GM12878 (cell line): ENCODE results near the gene DLG2. TPM values are rescaled to one million over a fixed set of nuclear protein-coding genes. Genes with fewer than 3 reads are reported as not detected.

Experiments
- ATAC-seq: fragments of 200-7000 bp; cut with Tn5 transposase; 3 replicates; pipeline ENCODE4 v1.9.1; 2020; ENCODE audit warnings: mild to moderate bottlenecking, moderate library complexity
- BruUV-seq: library from RNA; stranded (reverse); fragments of 400-500 nt; replicated peaks from 2 replicates; lab custom pipeline; 2021; lab: Mats Ljungman, UMichigan
- CTCF ChIA-PET: fragments of 300-600 bp; sonication (Branson Sonifier 250); formaldehyde crosslinking; extraction: SDS; loops from one replicate; lab custom pipeline; 2021; ENCODE audit warnings: inconsistent platforms; lab: Yijun Ruan, JAX
- POLR2A ChIA-PET: fragments of 350-600 bp; formaldehyde crosslinking; extraction: SDS; loops from one replicate; lab custom pipeline; 2021; ENCODE audit warnings: inconsistent platforms; lab: Charles Lee
- RAD21 ChIA-PET: fragments of 300-600 bp; sonication (Branson Sonifier 250); formaldehyde crosslinking; loops from one replicate; lab custom pipeline; 2023; ENCODE audit warnings: antibody characterized with exemption; ENCODE audit not compliant: unreplicated experiment; lab: Charles Lee
- SMC1A ChIA-PET: fragments of 300-600 bp; sonication (Branson Sonifier 250); formaldehyde crosslinking; loops from one replicate; lab custom pipeline; 2023; ENCODE audit not compliant: unreplicated experiment, uncharacterized antibody; lab: Charles Lee
- DNase-seq: peaks from one replicate; pipeline ENCODE4 v3.0.0-alpha.2; 2011; ENCODE audit warnings: low read depth, low spot score
- FAIRE-seq: peaks from 3 replicates; lab custom pipeline; 2011; peaks lifted over from hg19 to GRCh38; lab: Jason Lieb, UNC
- H2AFZ ChIP-seq: 2 replicates; pipeline ENCODE4 v1.6.0; 2011; ENCODE audit warnings: low read depth, low read length, control low read depth; ENCODE audit not compliant: control insufficient read depth
- H3K27ac ChIP-seq: 2 replicates; pipeline ENCODE4 v1.5.1; 2011; ENCODE audit warnings: control low read depth; ENCODE audit not compliant: control insufficient read depth, insufficient read depth
- H3K27me3 ChIP-seq, 2 experiments: replicated peaks in 1 of 2; 2 replicates each; pipeline versions ENCODE4 v1.6.0 to v1.6.1; 2011; ENCODE audit warnings: low read length in 1 of 2; ENCODE audit not compliant: control insufficient read depth in 2 of 2, insufficient read depth in 2 of 2
- H3K36me3 ChIP-seq, 2 experiments: 2 replicates each; pipeline ENCODE4 v1.5.1; 2011; ENCODE audit warnings: low read length in 1 of 2; ENCODE audit not compliant: control insufficient read depth in 2 of 2, insufficient read depth in 2 of 2
- H3K4me1 ChIP-seq: 2 replicates; pipeline ENCODE4 v1.6.1; 2011; ENCODE audit warnings: mild to moderate bottlenecking, low read length, moderate library complexity, mixed read lengths; ENCODE audit not compliant: control insufficient read depth, insufficient read depth
- H3K4me2 ChIP-seq: 2 replicates; pipeline ENCODE4 v1.6.0; 2011; ENCODE audit warnings: control low read depth; ENCODE audit not compliant: control insufficient read depth, insufficient read depth
- H3K4me3 ChIP-seq: fragments of 200-600 bp; sonication (generic); 2 replicates; pipeline ENCODE4 v1.5.1; 2016
- H3K79me2 ChIP-seq: 2 replicates; pipeline ENCODE4 v1.6.0; 2011; ENCODE audit warnings: low read length; ENCODE audit not compliant: control insufficient read depth, insufficient read depth
- H3K9ac ChIP-seq: 2 replicates; pipeline ENCODE4 v1.8.0; 2011; ENCODE audit warnings: low read length, control low read depth, mixed read lengths; ENCODE audit not compliant: control insufficient read depth, insufficient read depth
- H3K9me3 ChIP-seq: replicated peaks from 3 replicates; pipeline ENCODE4 v1.5.1; 2011; ENCODE audit warnings: mild to moderate bottlenecking, low read length; ENCODE audit not compliant: control insufficient read depth, insufficient read depth
- H4K20me1 ChIP-seq: 2 replicates; pipeline ENCODE4 v1.6.0; 2011; ENCODE audit not compliant: control insufficient read depth, insufficient read depth
- CBX5 ChIP-seq: sonication (generic); IDR thresholded peaks from 2 replicates; pipeline ENCODE4 v1.6.1; 2016; ENCODE audit warnings: low read depth, moderate library complexity, mild to moderate bottlenecking, inconsistent platforms
- CHD1 ChIP-seq: IDR thresholded peaks from 2 replicates; pipeline ENCODE4 v1.6.1; 2012; ENCODE audit warnings: low read depth, low read length, improper control_type of control experiment
- ELK1 ChIP-seq: IDR thresholded peaks from 2 replicates; pipeline ENCODE4 v1.6.1; 2012; ENCODE audit warnings: low read depth, low read length, improper control_type of control experiment
- MXI1 ChIP-seq: fragments of 150-350 bp; IDR thresholded peaks from 2 replicates; pipeline ENCODE4 v1.6.1; 2011; ENCODE audit warnings: low read depth, mild to moderate bottlenecking, inconsistent platforms, low read length, improper control_type of control experiment
- NBN ChIP-seq: fragments of 450-650 bp; IDR thresholded peaks from 2 replicates; pipeline ENCODE4 v1.6.1; 2016
- SIX5 ChIP-seq: IDR thresholded peaks from 2 replicates; pipeline ENCODE4 v1.6.1; 2011; ENCODE audit warnings: mild to moderate bottlenecking, low read depth, low read length, moderate library complexity; ENCODE audit not compliant: severe bottlenecking
- TCF12 ChIP-seq: IDR thresholded peaks from 2 replicates; pipeline ENCODE4 v1.6.1; 2011; ENCODE audit warnings: low read depth, mild to moderate bottlenecking, low read length
- WRNIP1 ChIP-seq: IDR thresholded peaks from 2 replicates; pipeline ENCODE4 v1.6.1; 2011; ENCODE audit warnings: low read depth, low read length, improper control_type of control experiment, borderline replicate concordance
- ZBTB33 ChIP-seq: fragments of 450-650 bp; IDR thresholded peaks from 2 replicates; pipeline ENCODE4 v1.6.1; 2017; ENCODE audit warnings: mild to moderate bottlenecking
- ZNF384 ChIP-seq: IDR thresholded peaks from 2 replicates; pipeline ENCODE4 v1.6.1; 2012; ENCODE audit warnings: low read depth, mild to moderate bottlenecking, low read length, improper control_type of control experiment, borderline replicate concordance
- ZNF622 ChIP-seq: fragments of 450-650 bp; IDR thresholded peaks from 2 replicates; pipeline ENCODE4 v1.6.1; 2017; ENCODE audit warnings: mild to moderate bottlenecking, inconsistent platforms
- WGBS: methylation state at CpG from one replicate; pipeline ENCODE4 v1.1.6; 2016; ENCODE audit warnings: low lambda C conversion rate; ENCODE audit not compliant: insufficient replicate concordance, insufficient coverage; ENCODE audit errors: missing lambda C conversion rate; 5-methylcytosine and 5-hydroxymethylcytosine counted together
- in situ Hi-C: fragments of 300-500 bp; cut with MboI; formaldehyde crosslinking; loops from 9 replicates; pipeline ENCODE4 v1.14.3; 2018; ENCODE audit warnings: mixed read lengths
- intact Hi-C: fragments of 100-400 bp; cut with micrococcal nuclease; formaldehyde crosslinking; loops from one replicate; pipeline ENCODE4 v1.14.2; 2022; ENCODE audit not compliant: unreplicated experiment
- polyA plus RNA-seq, 11 experiments: library from polyadenylated mRNA; depleted of rRNA in 4 of 11; unstranded in 6 of 11; stranded (reverse) in 5 of 11; fragments of >200 nt; fragmentation: Nextera tagmentation in 4 of 11; fragmentation: Illumina TruSeq in 1 of 11; extraction: Ambion mirVana in 4 of 11; extraction: Trizol in 1 of 11; gene quantifications; 1 replicate in 1 of 11; 2 replicates in 10 of 11; pipeline versions ENCODE4 v1.2.1 to v1.2.3, GENCODE V29; 2011 to 2016; ENCODE audit warnings: inconsistent platforms in 2 of 11, missing spikeins in 2 of 11, low read depth in 1 of 11
- total RNA-seq, 4 experiments: library from RNA; depleted of rRNA in 3 of 4; stranded (reverse); fragments of >200 nt in 3 of 4; fragmentation: Illumina TruSeq in 1 of 4; extraction: Trizol in 1 of 4; gene quantifications; 2 replicates each; pipeline versions ENCODE4 v1.2.1 to v1.2.3, GENCODE V29; 2013 to 2021
- TF ChIP-seq, protein P1 (sequence below): IDR thresholded peaks from 2 replicates; pipeline ENCODE4 v1.6.1; 2012; ENCODE audit warnings: low read length, inconsistent platforms
- TF ChIP-seq, protein P2 (sequence below): fragments of 450-650 bp; IDR thresholded peaks from 2 replicates; pipeline ENCODE4 v1.6.1; 2017; ENCODE audit warnings: low read depth, mild to moderate bottlenecking, moderate library complexity
- TF ChIP-seq, protein P3 (sequence below): fragments of 450-650 bp; conservative IDR thresholded peaks from 2 replicates; pipeline ENCODE4 v1.6.1; 2017; ENCODE audit warnings: mild to moderate bottlenecking, moderate library complexity
- TF ChIP-seq, protein P4 (sequence below): IDR thresholded peaks from 2 replicates; pipeline ENCODE4 v1.6.1; 2011; ENCODE audit warnings: mild to moderate bottlenecking, low read depth, low read length, moderate library complexity; ENCODE audit not compliant: insufficient replicate concordance

Gene DLG2
- total and polyA plus RNA-seq, 10 of the 15 experiments (the other 5 are each of a cell fraction or from before 2014, with no cell fraction given), result 0.09 to 0.98 (median 0.35) TPM

DNA sequence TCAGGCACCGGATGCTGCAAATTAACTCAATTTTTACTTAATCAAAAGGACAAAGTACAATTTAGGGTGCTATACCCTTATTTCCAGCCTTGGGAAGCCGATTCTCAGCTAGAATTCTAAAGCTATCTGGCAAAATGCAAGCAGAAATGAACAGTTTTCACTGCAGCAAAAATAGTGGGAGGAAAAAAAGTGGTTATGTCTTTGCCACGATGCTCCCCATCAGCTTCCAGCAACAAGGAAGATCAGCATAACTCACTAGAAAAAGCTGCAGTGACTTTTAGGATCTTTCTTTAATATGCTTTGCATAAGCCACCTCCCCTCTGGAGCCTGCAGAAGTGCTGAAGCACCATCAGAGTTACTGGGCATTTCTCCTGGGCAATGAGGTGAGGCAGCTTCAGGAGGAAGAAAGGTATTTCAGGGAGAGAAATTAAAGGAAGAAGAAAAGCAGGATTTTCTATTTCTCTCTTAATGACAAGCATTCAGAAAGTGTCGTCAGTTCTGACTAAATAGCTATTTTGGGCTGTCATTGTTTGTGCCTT is 702.9 kb downstream of the DLG2 start:
- in situ Hi-C loops (no loop called here), intact Hi-C loops (no loop called here)
- FAIRE-seq (no peak), DNase-seq (no peak), ATAC-seq (no peak)
- Histone ChIP-seq H3K36me3 (no peaks in the 10 kb centered on the region), H3K4me3 (no peak overlapping the region), H3K9ac (no peak overlapping the region), H3K27ac (no peak overlapping the region), H3K4me2 (no peak overlapping the region), H3K9me3 (no peaks in the 10 kb centered on the region), H2AFZ (no peak overlapping the region), H3K27me3 (no peaks in the 10 kb centered on the region), H3K4me1 (no peaks in the 10 kb centered on the region), H4K20me1 (no peaks in the 10 kb centered on the region), H3K79me2 (no peaks in the 10 kb centered on the region)
- ChIA-PET POLR2A (no interaction called here), RAD21 (no interaction called here), CTCF (interaction anchor here (0.7 kb wide), 1 partner anchor 545 kb away, joined by 3 read pairs; no protein-coding TSS in a partner anchor), SMC1A (no interaction called here)
- no TSS peak for BruUV-seq
- 22% methylated on average over 4 of the region's 4 CpGs for WGBS
- no peak for TF ChIP-seq ELK1
- TF ChIP-seq WRNIP1, result no peak
- TF ChIP-seq SIX5, result no peak
- TF ChIP-seq, protein P1, sequence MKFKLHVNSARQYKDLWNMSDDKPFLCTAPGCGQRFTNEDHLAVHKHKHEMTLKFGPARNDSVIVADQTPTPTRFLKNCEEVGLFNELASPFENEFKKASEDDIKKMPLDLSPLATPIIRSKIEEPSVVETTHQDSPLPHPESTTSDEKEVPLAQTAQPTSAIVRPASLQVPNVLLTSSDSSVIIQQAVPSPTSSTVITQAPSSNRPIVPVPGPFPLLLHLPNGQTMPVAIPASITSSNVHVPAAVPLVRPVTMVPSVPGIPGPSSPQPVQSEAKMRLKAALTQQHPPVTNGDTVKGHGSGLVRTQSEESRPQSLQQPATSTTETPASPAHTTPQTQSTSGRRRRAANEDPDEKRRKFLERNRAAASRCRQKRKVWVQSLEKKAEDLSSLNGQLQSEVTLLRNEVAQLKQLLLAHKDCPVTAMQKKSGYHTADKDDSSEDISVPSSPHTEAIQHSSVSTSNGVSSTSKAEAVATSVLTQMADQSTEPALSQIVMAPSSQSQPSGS, result no peak
- TF ChIP-seq, protein P2, sequence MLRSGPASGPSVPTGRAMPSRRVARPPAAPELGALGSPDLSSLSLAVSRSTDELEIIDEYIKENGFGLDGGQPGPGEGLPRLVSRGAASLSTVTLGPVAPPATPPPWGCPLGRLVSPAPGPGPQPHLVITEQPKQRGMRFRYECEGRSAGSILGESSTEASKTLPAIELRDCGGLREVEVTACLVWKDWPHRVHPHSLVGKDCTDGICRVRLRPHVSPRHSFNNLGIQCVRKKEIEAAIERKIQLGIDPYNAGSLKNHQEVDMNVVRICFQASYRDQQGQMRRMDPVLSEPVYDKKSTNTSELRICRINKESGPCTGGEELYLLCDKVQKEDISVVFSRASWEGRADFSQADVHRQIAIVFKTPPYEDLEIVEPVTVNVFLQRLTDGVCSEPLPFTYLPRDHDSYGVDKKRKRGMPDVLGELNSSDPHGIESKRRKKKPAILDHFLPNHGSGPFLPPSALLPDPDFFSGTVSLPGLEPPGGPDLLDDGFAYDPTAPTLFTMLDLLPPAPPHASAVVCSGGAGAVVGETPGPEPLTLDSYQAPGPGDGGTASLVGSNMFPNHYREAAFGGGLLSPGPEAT, result no peak
- TF ChIP-seq CBX5, result no peak
- no peak for TF ChIP-seq MXI1
- TF ChIP-seq, protein P3, sequence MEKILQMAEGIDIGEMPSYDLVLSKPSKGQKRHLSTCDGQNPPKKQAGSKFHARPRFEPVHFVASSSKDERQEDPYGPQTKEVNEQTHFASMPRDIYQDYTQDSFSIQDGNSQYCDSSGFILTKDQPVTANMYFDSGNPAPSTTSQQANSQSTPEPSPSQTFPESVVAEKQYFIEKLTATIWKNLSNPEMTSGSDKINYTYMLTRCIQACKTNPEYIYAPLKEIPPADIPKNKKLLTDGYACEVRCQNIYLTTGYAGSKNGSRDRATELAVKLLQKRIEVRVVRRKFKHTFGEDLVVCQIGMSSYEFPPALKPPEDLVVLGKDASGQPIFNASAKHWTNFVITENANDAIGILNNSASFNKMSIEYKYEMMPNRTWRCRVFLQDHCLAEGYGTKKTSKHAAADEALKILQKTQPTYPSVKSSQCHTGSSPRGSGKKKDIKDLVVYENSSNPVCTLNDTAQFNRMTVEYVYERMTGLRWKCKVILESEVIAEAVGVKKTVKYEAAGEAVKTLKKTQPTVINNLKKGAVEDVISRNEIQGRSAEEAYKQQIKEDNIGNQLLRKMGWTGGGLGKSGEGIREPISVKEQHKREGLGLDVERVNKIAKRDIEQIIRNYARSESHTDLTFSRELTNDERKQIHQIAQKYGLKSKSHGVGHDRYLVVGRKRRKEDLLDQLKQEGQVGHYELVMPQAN, result no peak
- TF ChIP-seq ZNF622, result no peak
- TF ChIP-seq ZNF384, result no peak
- TF ChIP-seq ZBTB33, result no peak
- no peak for TF ChIP-seq CHD1
- TF ChIP-seq TCF12, result no peak
- TF ChIP-seq, protein P4, sequence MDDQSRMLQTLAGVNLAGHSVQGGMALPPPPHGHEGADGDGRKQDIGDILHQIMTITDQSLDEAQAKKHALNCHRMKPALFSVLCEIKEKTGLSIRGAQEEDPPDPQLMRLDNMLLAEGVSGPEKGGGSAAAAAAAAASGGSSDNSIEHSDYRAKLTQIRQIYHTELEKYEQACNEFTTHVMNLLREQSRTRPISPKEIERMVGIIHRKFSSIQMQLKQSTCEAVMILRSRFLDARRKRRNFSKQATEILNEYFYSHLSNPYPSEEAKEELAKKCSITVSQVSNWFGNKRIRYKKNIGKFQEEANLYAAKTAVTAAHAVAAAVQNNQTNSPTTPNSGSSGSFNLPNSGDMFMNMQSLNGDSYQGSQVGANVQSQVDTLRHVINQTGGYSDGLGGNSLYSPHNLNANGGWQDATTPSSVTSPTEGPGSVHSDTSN, result no peak
- no peak for TF ChIP-seq NBN
